GM19395 (cell line): ENCODE results near the gene RBFOX1.

Source experiments
- ATAC-seq: cut with Tn5 transposase; IDR thresholded peaks from one replicate; pipeline ENCODE4 v1.9.1; 2021; ENCODE audit warnings: mild to moderate bottlenecking, moderate library complexity; ENCODE audit not compliant: unreplicated experiment

The RBFOX1 gene

DNA sequence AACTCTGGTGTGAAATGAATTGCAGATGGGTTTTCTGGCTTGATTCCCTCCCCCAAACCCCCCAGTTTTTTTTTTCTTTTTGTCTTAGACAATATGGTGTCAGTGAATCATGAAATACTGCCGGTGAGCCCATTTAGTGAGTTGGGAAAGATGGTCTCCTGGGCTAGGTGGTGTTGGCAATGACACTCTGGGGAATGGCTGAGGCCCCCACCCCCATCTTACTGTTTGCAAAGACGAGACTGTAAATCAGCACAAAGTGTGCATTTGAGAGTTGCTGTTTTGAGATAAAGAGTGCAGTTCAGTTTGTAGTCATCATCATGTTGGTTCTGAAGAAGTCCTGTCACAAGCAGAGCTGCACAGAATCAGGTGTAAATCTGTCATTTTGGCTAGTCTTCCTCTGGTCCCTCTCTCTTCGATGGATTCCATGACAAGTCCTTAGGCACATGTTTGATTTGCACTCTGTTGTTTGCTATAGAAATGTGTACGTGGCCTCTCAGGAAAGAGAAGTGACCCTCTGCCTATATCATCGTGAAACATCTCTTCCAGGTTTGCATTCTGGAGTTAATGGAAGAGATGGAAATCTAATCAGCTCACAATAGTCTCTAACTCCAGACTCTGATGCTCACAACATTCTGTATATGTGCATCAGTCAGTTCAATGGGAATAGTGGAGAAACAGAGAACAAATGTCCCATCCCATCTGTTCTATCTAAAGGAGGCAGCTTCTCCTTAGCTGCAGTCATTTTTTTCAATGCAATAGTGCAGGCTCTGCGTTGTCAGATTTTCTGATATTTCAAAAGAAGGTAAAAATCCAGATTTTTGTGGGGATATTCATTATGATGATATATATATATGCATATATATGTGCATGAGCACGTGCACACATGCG, 34.6 kb downstream of the RBFOX1 start:
- no peak for ATAC-seq

DNA sequence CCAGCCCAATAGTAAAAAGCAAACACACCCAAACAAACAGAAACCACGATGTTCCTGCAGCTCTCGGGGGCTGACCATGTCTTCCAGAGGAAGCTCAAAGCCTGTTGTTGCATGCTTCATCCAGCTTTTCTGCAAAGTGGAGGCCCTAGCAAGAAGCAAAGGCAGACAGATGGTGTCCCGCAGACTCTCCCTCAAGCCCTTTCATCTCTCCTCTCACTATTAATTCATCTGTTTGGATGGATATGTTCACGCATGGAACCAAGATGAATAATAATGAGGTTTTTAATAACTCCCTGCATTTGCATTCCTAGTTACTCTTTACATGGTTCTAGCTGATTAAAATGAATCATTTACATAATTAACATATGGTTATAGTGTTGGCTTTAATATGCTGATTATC, 36.6 kb downstream of the RBFOX1 start:
- no peak for ATAC-seq

DNA sequence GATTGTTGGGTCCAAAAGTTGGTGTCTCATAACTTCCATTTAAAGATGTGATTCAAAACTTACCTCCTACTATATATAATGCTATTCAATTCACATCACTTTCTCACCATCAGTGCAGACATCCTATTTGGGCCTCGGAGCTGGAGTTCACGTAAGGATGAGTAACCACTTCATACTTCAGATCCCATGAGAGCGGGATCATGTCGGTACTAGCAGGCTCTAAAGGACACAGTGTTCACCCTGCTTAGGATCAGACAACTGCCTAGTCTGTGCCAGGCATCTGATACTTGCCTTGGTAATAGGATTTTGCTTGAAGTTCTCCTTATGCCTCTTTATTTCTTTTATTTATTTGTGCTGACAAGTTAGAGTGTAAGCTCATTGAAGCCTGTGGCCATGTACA, 39.5 kb downstream of the RBFOX1 start:
- no peak for ATAC-seq

DNA sequence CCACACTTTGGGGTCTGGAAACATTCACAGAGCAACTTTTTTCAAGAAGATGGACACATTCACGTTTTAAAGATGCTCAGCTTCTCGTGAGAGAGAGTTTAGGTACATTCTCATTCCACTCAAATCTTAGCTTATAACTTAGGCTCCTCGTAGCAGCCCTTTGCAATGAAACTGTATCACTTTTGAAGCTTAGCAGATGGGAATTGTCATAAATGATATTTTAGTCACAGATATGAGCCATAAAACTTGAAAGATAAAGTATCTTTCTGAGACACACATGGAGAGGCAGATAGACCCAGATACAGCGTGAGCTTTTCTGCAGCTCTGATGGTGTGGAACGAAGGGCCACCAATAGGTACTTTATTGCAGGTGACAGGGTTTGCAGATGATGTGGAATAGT, 41.1 kb downstream of the RBFOX1 start:
- no peak for ATAC-seq

DNA sequence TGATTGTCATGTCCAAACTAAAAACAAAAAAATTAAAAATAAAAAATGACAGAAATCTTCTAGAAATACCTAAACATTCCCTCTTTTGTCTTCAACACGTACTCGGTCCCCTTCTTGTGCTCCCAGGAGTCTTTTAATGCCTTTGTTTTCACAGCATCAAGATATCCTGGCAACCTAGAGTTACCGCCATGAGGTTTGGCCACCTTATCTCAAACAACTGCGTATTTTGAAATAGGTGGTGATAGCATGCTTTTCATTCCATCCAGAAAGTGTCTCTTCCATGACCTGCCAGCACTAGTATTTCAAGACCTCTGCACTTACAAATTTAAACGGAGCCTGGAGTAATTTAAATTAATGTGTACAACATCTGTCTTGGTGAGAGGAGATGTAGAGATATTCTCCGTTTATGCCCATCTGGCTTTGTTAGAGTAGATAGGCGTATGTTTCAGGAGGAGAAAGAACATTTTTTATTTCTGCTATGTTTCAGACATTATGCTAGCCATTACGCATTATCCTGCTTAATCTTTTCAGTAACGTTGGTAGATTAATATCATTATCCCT, 42.0 kb downstream of the RBFOX1 start:
- no peak for ATAC-seq

DNA sequence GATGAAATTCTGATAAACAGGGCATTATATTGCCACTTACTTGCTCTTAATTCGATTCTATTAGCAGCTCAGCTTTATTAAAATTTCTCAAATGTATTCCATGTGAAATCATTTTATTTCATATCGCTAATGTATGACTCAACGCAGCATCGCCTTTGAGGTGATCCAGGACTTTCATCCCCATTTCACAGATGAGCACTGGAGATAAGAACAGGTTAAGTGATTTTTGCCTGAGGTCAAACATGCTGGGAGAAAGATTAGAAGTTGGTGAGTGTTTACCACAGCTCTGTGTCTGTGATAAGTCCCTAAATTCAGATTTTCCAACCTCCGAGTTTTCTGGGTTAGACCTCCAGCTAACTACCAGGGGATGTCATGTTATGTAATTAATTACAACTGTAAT, 43.6 kb downstream of the RBFOX1 start:
- no peak for ATAC-seq

DNA sequence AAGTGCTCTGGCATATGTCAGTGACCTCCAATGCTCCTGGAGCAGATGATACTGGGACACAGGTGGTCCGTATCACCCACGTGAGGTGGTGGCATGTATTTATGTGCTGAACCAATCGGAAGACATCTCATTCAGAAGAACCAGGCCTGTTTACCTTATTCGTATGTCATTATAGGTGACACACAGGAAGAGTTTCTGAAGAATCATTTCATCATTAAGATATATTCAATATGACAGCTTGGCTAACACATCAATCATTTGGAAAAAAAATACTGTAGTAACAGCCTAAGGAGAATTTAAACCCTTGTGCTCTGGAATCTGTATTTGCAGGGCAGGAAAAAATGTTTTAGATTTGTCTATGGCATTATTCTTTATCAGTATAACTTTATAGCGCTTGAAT, 44.6 kb downstream of the RBFOX1 start:
- ATAC-seq: no peak

DNA sequence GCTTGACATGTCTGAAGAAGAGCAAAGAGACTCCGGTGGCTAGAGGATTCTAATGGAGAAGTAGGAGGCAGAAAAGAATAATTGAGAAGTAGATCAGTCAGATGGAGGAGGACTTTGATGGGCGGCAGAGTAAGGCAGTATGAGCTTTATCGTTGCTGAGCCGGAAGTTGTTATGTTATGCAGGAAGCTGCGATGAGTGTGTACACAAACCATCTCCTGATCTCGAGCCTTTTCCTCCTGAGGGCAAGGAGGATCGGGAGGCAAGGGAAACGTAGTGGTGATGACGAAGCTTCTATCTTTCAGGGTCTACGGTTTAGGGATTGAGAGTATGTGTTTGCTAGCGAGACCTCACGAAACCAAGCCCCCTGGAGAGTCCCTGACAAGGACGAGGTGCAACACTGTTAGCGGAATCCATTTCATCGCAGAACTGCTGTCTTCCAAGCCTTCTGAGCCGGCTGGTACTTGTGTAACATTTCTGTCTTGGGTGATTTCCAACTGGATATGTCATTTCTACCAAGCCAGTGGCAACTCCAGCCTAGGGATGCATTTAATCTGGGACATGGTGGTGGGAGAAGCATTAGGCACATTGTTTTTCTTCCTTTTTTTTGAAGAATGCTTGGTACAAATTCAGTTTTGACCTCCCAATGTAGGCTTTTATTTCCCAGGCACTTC, 45.5 kb downstream of the RBFOX1 start:
- ATAC-seq: no peak

DNA sequence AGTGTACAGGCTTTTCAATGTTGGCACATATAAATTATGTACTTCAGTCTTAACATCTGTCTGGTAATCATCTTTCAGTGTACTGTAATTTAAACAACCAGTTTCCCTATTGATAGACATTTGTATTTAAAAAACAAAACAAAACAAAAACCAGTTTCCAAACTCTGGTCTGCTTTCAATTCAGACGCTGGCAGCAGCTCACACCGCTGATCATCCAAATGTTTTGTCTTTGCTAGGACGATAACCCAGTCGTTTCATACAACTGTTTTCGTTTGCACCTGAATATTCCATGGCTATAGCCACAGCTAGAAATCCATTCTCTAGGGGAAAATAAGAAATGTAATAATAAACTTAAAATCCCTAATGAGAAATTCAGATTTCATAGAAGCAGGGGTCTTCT, 47.8 kb downstream of the RBFOX1 start:
- no peak for ATAC-seq

DNA sequence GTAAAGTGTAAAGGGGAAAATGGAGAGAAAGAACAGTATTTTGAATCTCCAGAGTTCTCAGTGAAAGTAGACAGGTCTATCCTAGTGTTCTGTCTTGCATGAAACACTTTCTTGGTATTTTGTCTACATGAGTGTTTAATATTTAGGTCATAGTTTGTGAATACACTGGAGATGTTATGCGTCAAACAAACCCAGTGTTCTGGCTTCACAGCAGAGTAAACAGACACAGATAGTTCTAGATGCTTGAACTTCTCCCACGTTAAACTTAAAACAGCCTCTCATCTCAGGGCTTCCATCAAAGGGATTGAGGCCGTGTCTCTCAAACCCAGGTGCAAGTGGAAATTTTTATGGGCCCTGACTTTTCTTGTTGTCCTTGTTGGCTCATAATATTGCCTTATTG, 48.3 kb downstream of the RBFOX1 start:
- ATAC-seq: no peak

DNA sequence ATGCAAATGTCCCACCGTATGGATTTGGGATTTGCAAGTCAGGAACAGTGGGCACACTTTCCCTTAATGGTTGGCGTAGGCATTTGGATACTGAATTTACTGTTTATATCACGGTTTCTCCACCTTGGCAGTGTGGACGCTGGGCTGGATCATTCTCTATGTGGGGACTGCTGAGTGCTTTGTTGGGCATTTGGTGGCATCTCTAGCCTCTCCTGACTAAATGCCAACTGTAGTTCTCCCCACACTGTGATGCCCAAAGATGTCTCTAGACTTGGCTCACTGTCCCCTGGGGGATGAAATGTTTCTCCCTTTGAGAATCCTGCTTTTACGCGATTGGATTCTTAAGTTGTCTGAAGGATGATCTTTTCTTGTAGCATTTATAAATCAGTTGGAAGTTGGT, 49.0 kb downstream of the RBFOX1 start:
- no peak for ATAC-seq

DNA sequence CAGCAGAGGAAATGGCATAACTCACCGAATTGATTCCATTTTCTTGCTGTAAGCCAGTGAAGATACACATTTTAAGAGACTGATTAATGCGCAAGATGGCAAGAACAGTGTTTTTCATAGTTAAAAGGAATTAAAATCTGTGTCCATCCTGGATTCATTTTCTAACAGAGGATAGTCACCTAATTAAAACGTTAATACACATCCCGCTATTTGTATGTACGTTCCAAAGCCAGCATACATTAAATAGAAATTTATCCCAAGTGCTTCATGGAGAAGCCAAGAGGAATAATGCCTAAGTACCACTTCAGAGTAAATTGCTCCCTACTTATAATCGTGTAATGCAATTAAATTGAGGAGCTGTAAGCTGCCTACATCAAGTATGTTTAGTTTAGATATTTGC, 49.9 kb downstream of the RBFOX1 start:
- ATAC-seq: no peak

DNA sequence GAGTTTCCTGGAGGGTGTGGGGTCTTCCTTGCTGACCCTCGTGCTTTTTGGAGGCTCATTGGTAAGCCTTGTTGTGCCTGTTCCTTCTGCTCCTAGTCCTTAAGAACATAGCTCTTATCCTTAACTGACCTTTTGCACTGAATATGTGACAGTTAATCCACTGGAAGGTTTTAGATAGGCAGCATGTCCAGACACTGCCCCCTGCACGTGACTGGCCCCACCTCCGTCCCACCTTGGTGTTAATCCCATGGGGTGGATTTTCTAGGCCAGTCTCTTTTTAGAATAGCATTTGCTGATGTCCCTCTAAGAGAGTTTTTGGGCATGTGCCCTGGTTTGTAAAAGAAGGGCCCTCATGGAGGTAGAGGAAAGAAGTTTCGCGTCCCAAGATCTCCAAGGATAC, 58.3 kb downstream of the RBFOX1 start:
- no peak for ATAC-seq

DNA sequence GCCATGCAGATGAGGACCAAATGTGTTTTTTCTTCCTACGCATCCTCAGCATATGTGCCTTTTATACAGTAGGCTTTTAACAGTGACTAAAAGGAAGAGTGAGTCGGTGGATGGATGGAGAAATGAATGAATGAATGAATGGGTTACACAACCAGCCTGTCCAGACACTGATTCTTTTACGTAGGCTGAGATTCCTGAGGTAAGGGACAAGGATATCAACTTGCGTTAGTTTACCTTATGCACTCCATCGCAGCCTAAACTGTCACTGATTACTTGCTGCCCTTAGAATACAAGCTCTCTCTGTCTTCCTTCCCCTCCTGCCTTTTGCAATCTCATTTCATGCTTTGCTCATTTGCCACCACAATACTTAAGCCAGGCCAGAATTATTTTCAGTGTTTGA, 59.0 kb downstream of the RBFOX1 start:
- ATAC-seq: no peak

DNA sequence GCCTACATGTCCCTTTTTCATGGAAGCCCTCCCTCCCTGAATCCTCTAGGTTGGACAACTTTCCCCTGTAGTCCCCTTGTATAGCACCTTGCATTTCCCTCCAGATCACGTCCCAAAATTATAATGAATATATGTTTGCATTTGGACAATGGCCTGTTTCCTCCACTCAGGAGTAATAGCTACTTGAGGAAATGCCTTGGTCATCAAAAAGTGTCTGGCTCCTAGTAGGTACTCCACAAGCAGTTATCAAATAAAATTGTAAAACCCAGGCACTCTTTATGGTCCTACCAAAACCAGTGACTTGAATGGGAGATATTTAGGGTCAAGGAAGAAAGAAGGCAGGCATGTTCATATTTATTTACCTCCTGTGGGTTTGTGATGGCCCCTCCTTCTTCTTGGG, 59.6 kb downstream of the RBFOX1 start:
- ATAC-seq: no peak

DNA sequence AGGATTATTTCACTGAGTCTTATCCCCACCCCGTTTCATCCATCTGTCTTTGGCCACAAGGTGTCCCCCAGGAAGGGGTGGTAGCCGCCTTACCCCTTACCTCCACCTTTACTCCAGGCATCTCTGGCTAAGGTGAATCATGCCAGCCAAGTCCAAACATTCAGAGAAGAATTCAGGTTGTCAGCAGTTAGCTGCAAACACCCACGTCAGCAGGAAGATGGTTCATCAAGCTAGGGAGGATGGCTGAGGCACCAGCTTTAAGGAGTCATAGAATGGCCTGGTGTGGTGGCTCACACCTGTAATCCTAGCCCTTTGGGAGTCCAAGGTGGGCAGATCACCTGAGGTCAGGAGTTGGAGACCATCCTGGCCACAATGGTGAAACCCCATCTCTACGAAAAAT, 61.0 kb downstream of the RBFOX1 start:
- ATAC-seq: no peak

DNA sequence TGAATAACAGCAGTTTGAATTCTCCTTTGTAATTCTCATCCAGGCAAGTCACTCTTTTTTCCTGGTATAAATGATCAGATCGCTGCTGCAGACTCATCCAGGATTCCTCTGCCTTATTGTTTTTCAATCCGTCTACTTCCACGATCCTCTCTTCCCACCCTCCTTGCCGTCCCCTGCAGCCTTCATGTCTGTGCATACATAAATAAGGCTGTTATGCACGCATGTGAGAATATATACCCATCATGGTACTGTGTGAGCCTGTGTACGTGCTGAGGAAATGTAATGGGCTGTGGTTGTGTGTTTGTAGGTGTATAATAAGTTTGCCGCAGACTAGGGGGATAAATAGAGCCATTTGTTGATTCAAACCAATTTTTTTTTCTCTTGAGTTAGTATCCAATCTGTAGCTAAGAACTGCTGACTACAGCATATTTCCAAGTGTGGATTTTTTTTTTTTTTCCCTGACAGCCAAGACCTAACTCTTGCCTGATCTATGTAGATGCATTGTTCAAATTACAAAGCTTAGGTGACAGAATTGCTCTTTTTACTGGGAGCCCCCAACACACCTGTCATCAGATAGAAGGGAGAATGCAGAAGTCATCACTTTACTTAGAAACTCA, 62.2 kb downstream of the RBFOX1 start:
- ATAC-seq: no peak

DNA sequence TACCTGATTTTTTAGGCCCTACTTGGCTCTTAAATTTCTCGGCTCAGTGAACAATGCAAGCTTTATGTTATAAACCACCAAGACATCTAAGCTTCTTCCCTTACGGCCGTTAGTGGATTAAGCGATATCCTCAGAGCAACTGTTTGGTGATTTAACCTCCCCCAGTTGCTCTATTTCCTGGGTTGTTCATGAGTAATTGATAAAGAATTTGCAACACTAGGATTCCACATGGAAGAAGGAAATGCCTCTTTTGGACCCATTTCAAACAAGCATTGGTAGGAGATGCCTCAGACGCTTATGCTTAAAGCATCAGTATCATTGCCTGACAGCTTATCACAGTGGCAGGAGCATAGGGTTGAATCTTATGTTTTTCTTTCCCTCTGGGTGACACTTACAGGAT, 65.3 kb downstream of the RBFOX1 start:
- no peak for ATAC-seq

DNA sequence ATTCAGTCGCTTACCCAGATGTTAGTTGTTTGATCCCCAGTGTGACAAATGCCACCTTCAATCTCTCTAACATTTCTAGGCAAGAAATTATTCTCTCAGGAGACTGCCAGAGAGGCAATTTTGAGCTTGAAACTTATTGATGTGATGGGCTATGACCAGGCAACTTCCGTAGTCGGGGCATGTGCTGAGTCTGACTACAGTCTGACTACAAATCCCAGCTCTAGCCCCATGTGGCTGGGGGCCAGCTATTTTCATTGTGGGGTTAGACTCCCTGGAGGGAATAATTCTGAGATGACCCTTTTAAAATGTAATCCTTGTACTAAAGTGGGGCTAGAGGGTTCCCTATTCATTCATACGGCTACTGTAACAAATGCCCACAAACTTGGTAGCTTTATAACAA, 65.9 kb downstream of the RBFOX1 start:
- ATAC-seq: no peak

DNA sequence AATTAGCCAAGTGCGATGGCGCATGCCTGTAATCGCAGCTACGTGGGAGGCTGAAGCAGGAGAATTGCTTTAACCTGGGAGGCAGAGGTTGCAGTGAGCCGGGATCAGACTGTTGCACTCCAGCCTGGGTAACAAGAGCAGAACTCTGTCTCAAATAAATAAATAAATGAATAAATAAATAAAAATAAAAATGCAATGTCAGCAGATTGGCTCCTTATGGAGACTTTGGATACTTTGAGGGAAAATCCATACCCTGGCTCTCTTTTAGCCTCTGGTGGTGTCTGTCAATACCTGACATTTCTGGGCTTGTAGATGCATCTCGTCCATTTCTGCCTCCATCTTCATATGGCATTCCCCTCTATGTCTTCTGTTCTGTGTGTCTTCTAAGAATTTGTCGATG, 66.7 kb downstream of the RBFOX1 start:
- ATAC-seq: no peak

DNA sequence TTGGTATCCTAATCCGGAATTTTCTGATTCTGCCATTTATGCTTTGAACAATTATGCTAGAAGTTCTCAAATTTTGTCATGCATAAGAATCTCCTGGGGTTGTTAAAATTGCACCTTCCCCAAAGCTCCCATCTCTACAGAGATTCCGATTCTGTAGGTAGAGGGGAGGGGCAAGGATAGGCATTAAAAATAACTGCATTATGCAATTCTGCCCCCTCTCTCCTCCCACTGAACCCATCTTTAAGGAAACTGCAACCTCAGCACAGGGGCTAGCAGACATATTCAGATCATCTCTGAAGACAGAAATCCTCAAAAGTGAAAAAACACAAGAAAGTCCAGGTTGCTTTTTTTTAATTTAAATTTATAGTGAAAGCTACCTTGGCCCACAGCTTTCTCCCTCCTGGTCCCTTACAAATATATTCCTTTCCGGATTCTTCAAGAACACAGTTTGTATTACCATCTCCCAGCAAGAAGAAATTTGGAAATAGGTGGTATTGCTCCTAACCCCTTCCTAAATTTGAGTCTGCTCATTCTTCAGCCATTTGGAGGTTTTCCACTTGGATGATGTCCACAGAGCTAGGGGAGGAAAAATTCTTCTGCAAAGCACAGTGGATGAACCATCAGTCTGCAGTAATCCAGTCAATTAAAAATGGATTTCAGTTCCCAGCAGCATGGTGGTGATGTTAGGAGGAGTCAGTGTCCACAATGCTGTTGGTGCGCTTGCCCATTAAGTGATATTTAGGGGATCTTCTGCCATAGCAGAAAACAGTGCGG, 67.7 kb downstream of the RBFOX1 start:
- ATAC-seq: no peak
